BLaER1 (cell line): Measurements from ENCODE around the gene ADAMTS2.

Source experiments
- H3K27ac ChIP-seq: shearing (Covaris generic); formaldehyde crosslinking; 2 replicates; pipeline ENCODE4 v1.8.1; 2022
- H3K27me3 ChIP-seq: shearing (Covaris generic); formaldehyde crosslinking; 2 replicates; pipeline ENCODE4 v1.8.1; 2022
- H3K36me3 ChIP-seq: shearing (Covaris generic); formaldehyde crosslinking; 2 replicates; pipeline ENCODE4 v1.8.1; 2022
- H3K4me1 ChIP-seq: shearing (Covaris generic); formaldehyde crosslinking; 2 replicates; pipeline ENCODE4 v1.8.1; 2022
- H3K4me2 ChIP-seq: shearing (Covaris generic); formaldehyde crosslinking; 2 replicates; pipeline ENCODE4 v1.8.1; 2022
- H3K4me3 ChIP-seq: shearing (Covaris generic); formaldehyde crosslinking; 2 replicates; pipeline ENCODE4 v1.8.1; 2022
- H3K9ac ChIP-seq: shearing (Covaris generic); formaldehyde crosslinking; 2 replicates; pipeline ENCODE4 v1.8.1; 2022
- H3K9me3 ChIP-seq: shearing (Covaris generic); formaldehyde crosslinking; 2 replicates; pipeline ENCODE4 v1.8.1; 2022
- H4K20me1 ChIP-seq: shearing (Covaris generic); formaldehyde crosslinking; 2 replicates; pipeline ENCODE4 v1.8.1; 2022
- Cebpa-rat ChIP-seq: shearing (Covaris generic); IDR thresholded peaks from 2 replicates; pipeline ENCODE4 v1.8.1; 2022

The ADAMTS2 gene

GRCh38 chr5:179336871-179337795 is 8.1 kb downstream of the ADAMTS2 start:
- no peaks in the 10 kb centered on the region for H3K9me3 ChIP-seq
- H3K4me2 ChIP-seq = no peak overlapping the region
- TF ChIP-seq Cebpa-rat = no peak

GRCh38 chr5:179336126-179336870 is 9.0 kb downstream of the ADAMTS2 start:
- H3K4me2 ChIP-seq = no peak overlapping the region
- H3K9ac ChIP-seq = no peak overlapping the region
- TF ChIP-seq Cebpa-rat = no peak
- H3K9me3 ChIP-seq = no peaks in the 10 kb centered on the region
- no peaks in the 10 kb centered on the region for H4K20me1 ChIP-seq
- H3K27me3 ChIP-seq = peaks cover 14% of the 10 kb centered on the region
- H3K4me1 ChIP-seq = peaks cover 8% of the 10 kb centered on the region
- no peaks in the 10 kb centered on the region for H3K36me3 ChIP-seq
- no peak overlapping the region for H3K27ac ChIP-seq
- H3K4me3 ChIP-seq = no peak overlapping the region

More at GRCh38 chr5:179336871-179337795, 8.1 kb downstream of the ADAMTS2 start:
- peaks cover 23% of the 10 kb centered on the region for H3K27me3 ChIP-seq
- no peak overlapping the region for H3K27ac ChIP-seq
- no peaks in the 10 kb centered on the region for H3K36me3 ChIP-seq
- no peak overlapping the region for H3K9ac ChIP-seq
- H4K20me1 ChIP-seq = no peaks in the 10 kb centered on the region; the same call in 1 of the 2 replicates
- no peak overlapping the region for H3K4me3 ChIP-seq
- H3K4me1 ChIP-seq = peaks cover 1% of the 10 kb centered on the region; the same call in 1 of the 2 replicates

GRCh38 chr5:179333796-179334761 is 11.2 kb downstream of the ADAMTS2 start:
- Histone ChIP-seq H3K4me3 (no peak overlapping the region), H3K9me3 (no peaks in the 10 kb centered on the region), H3K27ac (no peak overlapping the region), H3K36me3 (no peaks in the 10 kb centered on the region), H3K9ac (no peak overlapping the region), H3K27me3 (no peaks in the 10 kb centered on the region), H3K4me2 (no peak overlapping the region), H3K4me1 (peaks cover 20% of the 10 kb centered on the region), H4K20me1 (no peaks in the 10 kb centered on the region)
- no peak for TF ChIP-seq Cebpa-rat

- H3K4me3 ChIP-seq = no peak overlapping the region
- H4K20me1 ChIP-seq = no peaks in the 10 kb centered on the region
- H3K4me2 ChIP-seq = no peak overlapping the region
- no peak overlapping the region for H3K9ac ChIP-seq
- peaks cover 21% of the 10 kb centered on the region for H3K4me1 ChIP-seq
- H3K27me3 ChIP-seq = no peaks in the 10 kb centered on the region
- no peak for TF ChIP-seq Cebpa-rat
- no peaks in the 10 kb centered on the region for H3K9me3 ChIP-seq
- no peaks in the 10 kb centered on the region for H3K36me3 ChIP-seq
- H3K27ac ChIP-seq = no peak overlapping the region
Observed at GRCh38 chr5:179332741-179333290, 12.4 kb downstream of the ADAMTS2 start.

GRCh38 chr5:179331591-179332375 is 13.5 kb downstream of the ADAMTS2 start:
- no peaks in the 10 kb centered on the region for H3K27me3 ChIP-seq
- no peak for TF ChIP-seq Cebpa-rat
- no peaks in the 10 kb centered on the region for H3K9me3 ChIP-seq
- H3K4me2 ChIP-seq = peak overlapping the region; percentile 52
- H3K9ac ChIP-seq = no peak overlapping the region
- H3K4me3 ChIP-seq = no peak overlapping the region
- no peak overlapping the region for H3K27ac ChIP-seq
- H3K36me3 ChIP-seq = no peaks in the 10 kb centered on the region
- peaks cover 31% of the 10 kb centered on the region for H3K4me1 ChIP-seq
- no peaks in the 10 kb centered on the region for H4K20me1 ChIP-seq

GRCh38 chr5:179330186-179330900 is 14.9 kb downstream of the ADAMTS2 start:
- Histone ChIP-seq H3K9ac (no peak overlapping the region), H3K27ac (no peak overlapping the region), H3K36me3 (no peaks in the 10 kb centered on the region), H4K20me1 (no peaks in the 10 kb centered on the region), H3K27me3 (no peaks in the 10 kb centered on the region), H3K4me1 (peaks cover 35% of the 10 kb centered on the region), H3K4me2 (no peak overlapping the region), H3K9me3 (no peaks in the 10 kb centered on the region), H3K4me3 (no peak overlapping the region)
- TF ChIP-seq Cebpa-rat = no peak

- no peaks in the 10 kb centered on the region for H4K20me1 ChIP-seq
- no peaks in the 10 kb centered on the region for H3K27me3 ChIP-seq
- H3K27ac ChIP-seq = no peak overlapping the region
- H3K4me2 ChIP-seq = no peak overlapping the region
- H3K36me3 ChIP-seq = no peaks in the 10 kb centered on the region
- no peaks in the 10 kb centered on the region for H3K9me3 ChIP-seq
- no peak for TF ChIP-seq Cebpa-rat
- no peak overlapping the region for H3K4me3 ChIP-seq
- peaks cover 38% of the 10 kb centered on the region for H3K4me1 ChIP-seq
- no peak overlapping the region for H3K9ac ChIP-seq
Observed at GRCh38 chr5:179328291-179328690, 17.0 kb downstream of the ADAMTS2 start.
